ENCODE data around the gene PACRG. TPM values are rescaled to one million over a fixed set of nuclear protein-coding genes. Genes with fewer than 3 reads are reported as not detected.

PACRG gene
- total RNA-seq, 1 experiment from 2014 or later = 0.26 TPM

GRCh38 chr6:162957062-162957461, 229.3 kb downstream of the PACRG start:
- no peak overlapping the region for H2BK120ac ChIP-seq (ENCODE audit: low read depth, low read length, poor library complexity, severe bottlenecking)
- WGBS (ENCODE audit: extremely low coverage, insufficient read length, low lambda C conversion rate) = no CpG with 5 or more reads among the region's 3 CpGs

More at GRCh38 chr6:162957062-162957461, 229.3 kb downstream of the PACRG start:
- no peak for TF ChIP-seq CTCF (conservative IDR thresholded peaks at IDR 0.05)
- Mint-ChIP-seq H3K27me3 (ENCODE audit: low read depth) (no peaks in the 10 kb centered on the region), H3K4me3 (no peak overlapping the region), H3K9me3 (no peaks in the 10 kb centered on the region; a peak in 1 of 5 replicates), H3K27ac (no peak overlapping the region), H3K36me3 (ENCODE audit: insufficient read depth in 1 of 3, low read depth in 3 of 3) (no peaks in the 10 kb centered on the region; a peak in 1 of 7 replicates), H3K4me1 (no peaks in the 10 kb centered on the region)
- H3K79me2 ChIP-seq (ENCODE audit: insufficient read depth, low read length) = no peaks in the 10 kb centered on the region
- no peaks in the 10 kb centered on the region for H3K79me1 ChIP-seq (ENCODE audit: insufficient read depth, low read depth, low read length, poor library complexity, severe bottlenecking)
- no peaks in the 10 kb centered on the region for H3K9me3 ChIP-seq (ENCODE audit: control insufficient read depth, low read depth, low read length)
- no peak overlapping the region for H3K27ac ChIP-seq (ENCODE audit: insufficient read length, low read depth, low read length)
- no peak overlapping the region for H3K56ac ChIP-seq (ENCODE audit: insufficient read length, low read depth, low read length)
- H3T11ph ChIP-seq (ENCODE audit: low read length) = no peak overlapping the region
- H2AK5ac ChIP-seq (ENCODE audit: insufficient read length, low read length) = no peak overlapping the region
- no peaks in the 10 kb centered on the region for H3K23me2 ChIP-seq (ENCODE audit: insufficient read length, low read depth, low read length, poor library complexity, severe bottlenecking)
- no peak overlapping the region for H2BK12ac ChIP-seq (ENCODE audit: insufficient read length, low read depth, low read length)
- no peak for DNase-seq
- no peak overlapping the region for H3K14ac ChIP-seq (ENCODE audit: insufficient read depth, low read length)
- H4K20me1 ChIP-seq (ENCODE audit: control insufficient read depth, insufficient read depth, insufficient read length) = no peaks in the 10 kb centered on the region
- H4K91ac ChIP-seq (ENCODE audit: insufficient read length, low read depth, low read length) = no peak overlapping the region
- H2BK15ac ChIP-seq (ENCODE audit: low read depth, low read length) = no peak overlapping the region
- no peak overlapping the region for H3K4me2 ChIP-seq (ENCODE audit: insufficient read depth, insufficient read length, low read length)
- H4K5ac ChIP-seq (ENCODE audit: insufficient read length, low read depth, low read length) = no peak overlapping the region
- H3K27me3 ChIP-seq (ENCODE audit: insufficient read depth, low read length) = no peaks in the 10 kb centered on the region
- H3K18ac ChIP-seq (ENCODE audit: insufficient read length, low read depth, low read length) = no peak overlapping the region
- H3K23ac ChIP-seq (ENCODE audit: insufficient read length, low read depth, low read length) = no peak overlapping the region
- H3K4me1 ChIP-seq (ENCODE audit: insufficient read depth, low read length) = no peaks in the 10 kb centered on the region
- H4K8ac ChIP-seq (replicated peaks; ENCODE audit: insufficient read length, low read depth, low read length) = no peak overlapping the region
- no peak overlapping the region for H2BK20ac ChIP-seq (ENCODE audit: low read depth, low read length, poor library complexity, severe bottlenecking)
- no peak overlapping the region for H2BK5ac ChIP-seq (ENCODE audit: insufficient read length, low read length)
- no peak overlapping the region for H3K4ac ChIP-seq (ENCODE audit: low read depth, low read length)
- no peak overlapping the region for H3K9ac ChIP-seq (ENCODE audit: extremely low read depth, insufficient read length, low read length)
- no peak overlapping the region for H2AFZ ChIP-seq (ENCODE audit: low read length)
